K562 (cell line): ENCODE data around the gene MRPL58. TPM values are rescaled to one million over a fixed set of nuclear protein-coding genes. Genes with fewer than 3 reads are reported as not detected.
A peak's percentile ranks its signal among the peaks of the same experiment; 100 is the strongest.

Experiments used
- CBX2 ChIP-seq: fragments of 200-600 bp; sonication (generic); IDR thresholded peaks from one replicate; pipeline ENCODE4 v1.6.1; 2012; ENCODE audit warnings: mild to moderate bottlenecking, low read length, inconsistent platforms; ENCODE audit not compliant: insufficient read depth, poor library complexity, severe bottlenecking
- CXXC5 ChIP-seq: fragments of 250-450 bp; sonication (Bioruptor Pico); IDR thresholded peaks from 2 replicates; pipeline ENCODE4 v1.8.0; 2022; ENCODE audit warnings: inconsistent platforms, mild to moderate bottlenecking, moderate library complexity
- EP300 ChIP-seq: IDR thresholded peaks from 2 replicates; pipeline ENCODE4 v1.6.1; 2012; ENCODE audit warnings: low read length, improper control_type of control experiment
- ILF3 ChIP-seq: fragments of 450-650 bp; IDR thresholded peaks from 2 replicates; pipeline ENCODE4 v1.6.1; 2018; ENCODE audit warnings: antibody characterized with exemption, mild to moderate bottlenecking, moderate library complexity, borderline replicate concordance
- NCOA1 ChIP-seq: fragments of 450-650 bp; IDR thresholded peaks from 2 replicates; pipeline ENCODE4 v1.6.1; 2016; ENCODE audit warnings: low read depth
- NFIC ChIP-seq: fragments of 450-650 bp; IDR thresholded peaks from 2 replicates; pipeline ENCODE4 v1.6.1; 2017; ENCODE audit warnings: mild to moderate bottlenecking, inconsistent platforms
- SMAD4 ChIP-seq: fragments of 250-450 bp; sonication (Bioruptor Pico); conservative IDR thresholded peaks from 2 replicates; pipeline ENCODE4 v1.8.0; 2021; ENCODE audit warnings: inconsistent platforms, mild to moderate bottlenecking, moderate library complexity
- polyA plus RNA-seq, 8 experiments: library from polyadenylated mRNA; depleted of rRNA in 4 of 8; stranded (reverse) in 5 of 8; unstranded in 3 of 8; fragments of >200 nt; fragmentation: Nextera tagmentation in 2 of 8; fragmentation: Illumina TruSeq in 1 of 8; extraction: Ambion mirVana in 2 of 8; extraction: Trizol in 1 of 8; gene quantifications; 2 replicates each; pipeline versions ENCODE4 v1.2.1 to v1.2.3, GENCODE V29; 2011 to 2014; ENCODE audit warnings: inconsistent platforms in 1 of 8, missing spikeins in 1 of 8
- total RNA-seq, 7 experiments: library from RNA; depleted of rRNA in 6 of 7; stranded (reverse); fragments of >200 nt in 6 of 7; fragmentation: Illumina TruSeq in 2 of 7; extraction: Trizol in 2 of 7; gene quantifications; 2 replicates each; pipeline versions ENCODE4 v1.2.1 to v1.2.3, GENCODE V29; 2011 to 2021; ENCODE audit warnings: low replicate concordance in 1 of 7
- TF ChIP-seq, protein P1 (sequence below): fragments of 450-650 bp; IDR thresholded peaks from 2 replicates; pipeline ENCODE4 v1.6.1; 2017; ENCODE audit warnings: antibody characterized with exemption, mild to moderate bottlenecking
- TF ChIP-seq, protein P2 (sequence below), 2 experiments: fragments of 450-650 bp in 1 of 2; sonication (generic) in 1 of 2; formaldehyde crosslinking in 1 of 2; IDR thresholded peaks; 2 replicates each; pipeline versions ENCODE4 v1.7.1 to v1.9.0; 2016 to 2022; ENCODE audit warnings: inconsistent platforms in 1 of 2, mild to moderate bottlenecking in 1 of 2, missing genetic modification reagents in 1 of 2
- TF ChIP-seq, protein P3 (sequence below): fragments of 450-650 bp; IDR thresholded peaks from 2 replicates; pipeline ENCODE4 v1.6.1; 2016; ENCODE audit warnings: low read depth, mild to moderate bottlenecking, moderate library complexity
- TF ChIP-seq, protein P4 (sequence below): sonication (generic); formaldehyde crosslinking; IDR thresholded peaks from 2 replicates; pipeline ENCODE4 v1.5.0; 2020; ENCODE audit warnings: missing genetic modification reagents

MRPL58 gene
- total and polyA plus RNA-seq, 9 of the 15 experiments (the other 6 are each of a cell fraction or from before 2014, with no cell fraction given) = 30.8 to 107 (median 72.4) TPM

DNA sequence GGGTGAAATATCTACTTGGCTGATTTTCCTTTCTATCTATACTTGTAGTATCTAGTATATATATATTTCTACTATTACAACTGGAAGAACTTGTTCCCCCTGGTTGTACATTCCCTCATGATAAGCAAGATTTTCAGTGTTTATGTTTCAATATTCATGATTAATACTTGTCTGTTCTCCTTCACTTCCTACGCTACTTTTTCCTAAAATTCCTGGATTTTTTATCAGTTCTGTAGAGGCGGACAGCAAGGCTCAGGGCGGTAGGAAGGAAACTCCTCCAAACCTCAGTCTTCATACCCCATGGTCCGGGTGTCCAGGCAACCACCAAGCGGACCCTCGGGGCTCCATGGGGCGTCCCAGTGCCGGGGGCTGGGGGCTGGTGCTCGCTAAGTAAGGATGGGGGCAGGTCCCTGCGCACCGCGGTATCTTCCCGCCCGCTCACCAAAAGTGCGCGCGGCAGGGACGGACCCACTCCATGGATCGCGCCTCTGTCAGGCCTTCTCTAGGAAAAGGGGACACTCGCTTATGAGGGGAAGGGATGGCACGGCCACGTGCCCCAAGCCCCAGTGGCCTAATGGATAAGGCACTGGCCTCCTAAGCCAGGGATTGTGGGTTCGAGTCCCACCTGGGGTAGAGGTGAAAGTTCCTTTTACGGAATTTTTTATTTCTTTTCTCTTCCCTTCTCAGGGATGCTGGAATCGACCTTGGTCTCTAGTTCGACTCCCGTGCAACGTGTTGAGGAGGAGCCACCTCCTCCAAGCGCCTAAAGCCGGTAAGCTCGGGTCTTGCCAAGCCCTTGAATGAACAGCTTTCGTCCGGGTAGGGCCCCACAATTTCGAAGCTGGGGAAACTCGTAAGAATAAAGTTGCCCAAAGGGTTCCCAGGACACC, 21.1 kb downstream of the MRPL58 start (continued):
- TF ChIP-seq, protein P1, sequence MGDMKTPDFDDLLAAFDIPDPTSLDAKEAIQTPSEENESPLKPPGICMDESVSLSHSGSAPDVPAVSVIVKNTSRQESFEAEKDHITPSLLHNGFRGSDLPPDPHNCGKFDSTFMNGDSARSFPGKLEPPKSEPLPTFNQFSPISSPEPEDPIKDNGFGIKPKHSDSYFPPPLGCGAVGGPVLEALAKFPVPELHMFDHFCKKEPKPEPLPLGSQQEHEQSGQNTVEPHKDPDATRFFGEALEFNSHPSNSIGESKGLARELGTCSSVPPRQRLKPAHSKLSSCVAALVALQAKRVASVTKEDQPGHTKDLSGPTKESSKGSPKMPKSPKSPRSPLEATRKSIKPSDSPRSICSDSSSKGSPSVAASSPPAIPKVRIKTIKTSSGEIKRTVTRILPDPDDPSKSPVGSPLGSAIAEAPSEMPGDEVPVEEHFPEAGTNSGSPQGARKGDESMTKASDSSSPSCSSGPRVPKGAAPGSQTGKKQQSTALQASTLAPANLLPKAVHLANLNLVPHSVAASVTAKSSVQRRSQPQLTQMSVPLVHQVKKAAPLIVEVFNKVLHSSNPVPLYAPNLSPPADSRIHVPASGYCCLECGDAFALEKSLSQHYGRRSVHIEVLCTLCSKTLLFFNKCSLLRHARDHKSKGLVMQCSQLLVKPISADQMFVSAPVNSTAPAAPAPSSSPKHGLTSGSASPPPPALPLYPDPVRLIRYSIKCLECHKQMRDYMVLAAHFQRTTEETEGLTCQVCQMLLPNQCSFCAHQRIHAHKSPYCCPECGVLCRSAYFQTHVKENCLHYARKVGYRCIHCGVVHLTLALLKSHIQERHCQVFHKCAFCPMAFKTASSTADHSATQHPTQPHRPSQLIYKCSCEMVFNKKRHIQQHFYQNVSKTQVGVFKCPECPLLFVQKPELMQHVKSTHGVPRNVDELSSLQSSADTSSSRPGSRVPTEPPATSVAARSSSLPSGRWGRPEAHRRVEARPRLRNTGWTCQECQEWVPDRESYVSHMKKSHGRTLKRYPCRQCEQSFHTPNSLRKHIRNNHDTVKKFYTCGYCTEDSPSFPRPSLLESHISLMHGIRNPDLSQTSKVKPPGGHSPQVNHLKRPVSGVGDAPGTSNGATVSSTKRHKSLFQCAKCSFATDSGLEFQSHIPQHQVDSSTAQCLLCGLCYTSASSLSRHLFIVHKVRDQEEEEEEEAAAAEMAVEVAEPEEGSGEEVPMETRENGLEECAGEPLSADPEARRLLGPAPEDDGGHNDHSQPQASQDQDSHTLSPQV = peak; percentile 45
- TF ChIP-seq, protein P2, sequence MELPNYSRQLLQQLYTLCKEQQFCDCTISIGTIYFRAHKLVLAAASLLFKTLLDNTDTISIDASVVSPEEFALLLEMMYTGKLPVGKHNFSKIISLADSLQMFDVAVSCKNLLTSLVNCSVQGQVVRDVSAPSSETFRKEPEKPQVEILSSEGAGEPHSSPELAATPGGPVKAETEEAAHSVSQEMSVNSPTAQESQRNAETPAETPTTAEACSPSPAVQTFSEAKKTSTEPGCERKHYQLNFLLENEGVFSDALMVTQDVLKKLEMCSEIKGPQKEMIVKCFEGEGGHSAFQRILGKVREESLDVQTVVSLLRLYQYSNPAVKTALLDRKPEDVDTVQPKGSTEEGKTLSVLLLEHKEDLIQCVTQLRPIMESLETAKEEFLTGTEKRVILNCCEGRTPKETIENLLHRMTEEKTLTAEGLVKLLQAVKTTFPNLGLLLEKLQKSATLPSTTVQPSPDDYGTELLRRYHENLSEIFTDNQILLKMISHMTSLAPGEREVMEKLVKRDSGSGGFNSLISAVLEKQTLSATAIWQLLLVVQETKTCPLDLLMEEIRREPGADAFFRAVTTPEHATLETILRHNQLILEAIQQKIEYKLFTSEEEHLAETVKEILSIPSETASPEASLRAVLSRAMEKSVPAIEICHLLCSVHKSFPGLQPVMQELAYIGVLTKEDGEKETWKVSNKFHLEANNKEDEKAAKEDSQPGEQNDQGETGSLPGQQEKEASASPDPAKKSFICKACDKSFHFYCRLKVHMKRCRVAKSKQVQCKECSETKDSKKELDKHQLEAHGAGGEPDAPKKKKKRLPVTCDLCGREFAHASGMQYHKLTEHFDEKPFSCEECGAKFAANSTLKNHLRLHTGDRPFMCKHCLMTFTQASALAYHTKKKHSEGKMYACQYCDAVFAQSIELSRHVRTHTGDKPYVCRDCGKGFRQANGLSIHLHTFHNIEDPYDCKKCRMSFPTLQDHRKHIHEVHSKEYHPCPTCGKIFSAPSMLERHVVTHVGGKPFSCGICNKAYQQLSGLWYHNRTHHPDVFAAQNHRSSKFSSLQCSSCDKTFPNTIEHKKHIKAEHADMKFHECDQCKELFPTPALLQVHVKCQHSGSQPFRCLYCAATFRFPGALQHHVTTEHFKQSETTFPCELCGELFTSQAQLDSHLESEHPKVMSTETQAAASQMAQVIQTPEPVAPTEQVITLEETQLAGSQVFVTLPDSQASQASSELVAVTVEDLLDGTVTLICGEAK (IDR thresholded peaks at IDR 0.05) = peak; percentile 89
- TF ChIP-seq, protein P2 (CRISPR knock-in tag; IDR thresholded peaks at IDR 0.05) = no peak
- 0 out of 2 replicates have a peak, but pooled peaks have one; percentile 24 for TF ChIP-seq SMAD4 (CRISPR knock-in tag)
- no peak for TF ChIP-seq CBX2
- TF ChIP-seq, protein P3, sequence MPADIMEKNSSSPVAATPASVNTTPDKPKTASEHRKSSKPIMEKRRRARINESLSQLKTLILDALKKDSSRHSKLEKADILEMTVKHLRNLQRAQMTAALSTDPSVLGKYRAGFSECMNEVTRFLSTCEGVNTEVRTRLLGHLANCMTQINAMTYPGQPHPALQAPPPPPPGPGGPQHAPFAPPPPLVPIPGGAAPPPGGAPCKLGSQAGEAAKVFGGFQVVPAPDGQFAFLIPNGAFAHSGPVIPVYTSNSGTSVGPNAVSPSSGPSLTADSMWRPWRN = peak; percentile 62
- TF ChIP-seq NFIC = peak; percentile 57
- TF ChIP-seq NCOA1 = peak; percentile 17; the same call in 1 of the 2 replicates
- TF ChIP-seq, protein P4, sequence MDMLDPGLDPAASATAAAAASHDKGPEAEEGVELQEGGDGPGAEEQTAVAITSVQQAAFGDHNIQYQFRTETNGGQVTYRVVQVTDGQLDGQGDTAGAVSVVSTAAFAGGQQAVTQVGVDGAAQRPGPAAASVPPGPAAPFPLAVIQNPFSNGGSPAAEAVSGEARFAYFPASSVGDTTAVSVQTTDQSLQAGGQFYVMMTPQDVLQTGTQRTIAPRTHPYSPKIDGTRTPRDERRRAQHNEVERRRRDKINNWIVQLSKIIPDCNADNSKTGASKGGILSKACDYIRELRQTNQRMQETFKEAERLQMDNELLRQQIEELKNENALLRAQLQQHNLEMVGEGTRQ (CRISPR knock-in tag) = peak; percentile 83
- peak; percentile 80; the same call in 1 of the 2 replicates for TF ChIP-seq ILF3
- peak; percentile 72 for TF ChIP-seq CXXC5
- TF ChIP-seq EP300 = peak; percentile 51
